CD14-positive monocyte (primary cell): ENCODE results near the gene ZBED4. TPM values are rescaled to one million over a fixed set of nuclear protein-coding genes. Genes with fewer than 3 reads are reported as not detected.

Experiments
- DNase-seq, 3 donors: peaks; one replicate each; pipeline ENCODE4 v3.0.0-alpha.2; 2011 to 2022
- H2AFZ ChIP-seq: 2 replicates; pipeline ENCODE4 v1.6.0; 2012; ENCODE audit warnings: mild to moderate bottlenecking, low read depth, low read length, inconsistent platforms; ENCODE audit not compliant: insufficient read depth, poor library complexity, severe bottlenecking
- H3K27ac ChIP-seq, 2 donors: 1 replicate in 1 of 2; 2 replicates in 1 of 2; pipeline ENCODE4 v1.5.1; 2012 to 2013; ENCODE audit warnings: low read length in 2 of 2, control low read depth in 1 of 2, inconsistent platforms in 1 of 2, low read depth in 1 of 2, mild to moderate bottlenecking in 1 of 2
- H3K27me3 ChIP-seq, 2 donors: one replicate each; pipeline versions ENCODE4 v1.6.0 to v1.6.1; 2011 to 2013; ENCODE audit warnings: low read length in 2 of 2; ENCODE audit not compliant: control insufficient read depth in 2 of 2, insufficient read depth in 2 of 2
- H3K36me3 ChIP-seq, 2 donors: replicated peaks in 1 of 2; 1 replicate in 1 of 2; 2 replicates in 1 of 2; pipeline versions ENCODE4 v1.5.1 to v1.6.1; 2012 to 2013; ENCODE audit warnings: low read length in 2 of 2, control low read depth in 1 of 2, inconsistent platforms in 1 of 2, mild to moderate bottlenecking in 1 of 2; ENCODE audit not compliant: insufficient read depth in 2 of 2, control insufficient read depth in 1 of 2
- H3K4me1 ChIP-seq, 2 donors: 1 replicate in 1 of 2; 2 replicates in 1 of 2; pipeline versions ENCODE4 v1.5.1 to v1.6.1; 2012 to 2013; ENCODE audit warnings: low read length in 2 of 2, control low read depth in 1 of 2, inconsistent platforms in 1 of 2, mild to moderate bottlenecking in 1 of 2, moderate library complexity in 1 of 2; ENCODE audit not compliant: insufficient read depth in 2 of 2, control insufficient read depth in 1 of 2
- H3K4me2 ChIP-seq: replicated peaks from 2 replicates; pipeline ENCODE3; 2012; ENCODE audit warnings: low read length, moderate library complexity, mild to moderate bottlenecking; ENCODE audit not compliant: poor library complexity, severe bottlenecking; ENCODE audit errors: extremely low read depth
- H3K4me3 ChIP-seq, 3 experiments: fragments of 200-600 bp in 1 of 3; sonication (generic) in 1 of 3; replicated peaks in 1 of 3; 1 replicate in 2 of 3; 2 replicates in 1 of 3; pipeline ENCODE4 v1.5.1; 2011 to 2013; ENCODE audit warnings: low read length in 3 of 3, mild to moderate bottlenecking in 3 of 3, control low read depth in 2 of 3, low read depth in 2 of 3, inconsistent platforms in 1 of 3, moderate library complexity in 1 of 3
- H3K79me2 ChIP-seq: 2 replicates; pipeline ENCODE4 v1.6.0; 2012; ENCODE audit warnings: mild to moderate bottlenecking, control low read depth, inconsistent platforms, low read length, moderate library complexity; ENCODE audit not compliant: insufficient read depth
- H3K9ac ChIP-seq: 2 replicates; pipeline ENCODE4 v1.6.0; 2017; ENCODE audit warnings: low read length, mild to moderate bottlenecking; ENCODE audit not compliant: insufficient read depth, poor library complexity, severe bottlenecking
- H3K9me3 ChIP-seq, 2 donors: replicated peaks in 1 of 2; 1 replicate in 1 of 2; 2 replicates in 1 of 2; pipeline versions ENCODE4 v1.5.1 to v1.6.1; 2012 to 2013; ENCODE audit warnings: low read length in 2 of 2, control low read depth in 1 of 2; ENCODE audit not compliant: control insufficient read depth in 1 of 2, insufficient read depth in 1 of 2
- H4K20me1 ChIP-seq: 2 replicates; pipeline ENCODE4 v1.6.0; 2012; ENCODE audit warnings: mild to moderate bottlenecking, low read length, control low read depth, moderate library complexity; ENCODE audit not compliant: insufficient read depth
- H3K27ac Mint-ChIP-seq, 7 donors: one replicate each; pipeline ENCODE4 v1.8.0; 2020; ENCODE audit warnings: mild to moderate bottlenecking in 7 of 7, mixed read lengths in 7 of 7, moderate library complexity in 6 of 7, inconsistent platforms in 2 of 7
- H3K27me3 Mint-ChIP-seq, 3 donors: one replicate each; pipeline ENCODE4 v1.8.0; 2021 to 2022; ENCODE audit warnings: low read depth in 3 of 3, mild to moderate bottlenecking in 3 of 3, mixed read lengths in 3 of 3, moderate library complexity in 3 of 3, inconsistent platforms in 1 of 3
- H3K36me3 Mint-ChIP-seq, 2 donors: one replicate each; pipeline ENCODE4 v1.8.0; 2020; ENCODE audit warnings: mixed read lengths in 2 of 2, inconsistent platforms in 1 of 2, mild to moderate bottlenecking in 1 of 2
- H3K4me1 Mint-ChIP-seq: one replicate; pipeline ENCODE4 v1.8.0; 2020; ENCODE audit warnings: mild to moderate bottlenecking, mixed read lengths
- H3K4me3 Mint-ChIP-seq, 2 donors: one replicate each; pipeline ENCODE4 v1.8.0; 2020; ENCODE audit warnings: mild to moderate bottlenecking in 2 of 2, mixed read lengths in 2 of 2, moderate library complexity in 1 of 2
- H3K9me3 Mint-ChIP-seq, 7 donors: one replicate each; pipeline ENCODE4 v1.8.0; 2020 to 2022; ENCODE audit warnings: mixed read lengths in 7 of 7, mild to moderate bottlenecking in 6 of 7, moderate library complexity in 6 of 7, inconsistent platforms in 2 of 7
- WGBS: methylation state at CpG from one replicate; pipeline ENCODE4 v1.1.5; 2013; ENCODE audit warnings: missing lambda C conversion rate; ENCODE audit not compliant: insufficient coverage; 5-methylcytosine and 5-hydroxymethylcytosine counted together
- intact Hi-C, 2 donors: fragments of 100-400 bp; cut with micrococcal nuclease; formaldehyde crosslinking; loops; one replicate each; pipeline versions ENCODE4 v1.15.0 to v1.15.1; 2023
- polyA plus RNA-seq, 3 donors: library from polyadenylated mRNA; depleted of rRNA in 1 of 3; unstranded in 2 of 3; stranded (reverse) in 1 of 3; fragments of 300-500 nt in 2 of 3; fragments of >200 nt in 1 of 3; fragmentation: Illumina TruSeq in 2 of 3; gene quantifications; 1 replicate in 2 of 3; 2 replicates in 1 of 3; pipeline ENCODE4 v1.2.3, GENCODE V29; 2012 to 2021
- TF ChIP-seq, protein P1 (sequence below): fragments of 200-600 bp; IDR thresholded peaks from one replicate; pipeline ENCODE4 v1.8.0; 2022; ENCODE audit warnings: antibody characterized with exemption, mild to moderate bottlenecking

Gene ZBED4
- polyA plus RNA-seq, 3 donors, result 3.8 to 8.2 (median 5.7) TPM

GRCh38 chr22:49815641-49816091 lies 38.0 kb upstream of the ZBED4 start:
- H3K27ac Mint-ChIP-seq, result peak overlapping the region in 2 of 7 donors; percentile 41 to 72
- no peak overlapping the region for H3K4me3 Mint-ChIP-seq
- Histone ChIP-seq H3K9ac (no peak overlapping the region), H3K27me3 (no peaks in the 10 kb centered on the region), H3K9me3 (no peaks in the 10 kb centered on the region), H2AFZ (no peak overlapping the region), H3K4me3 (no peak overlapping the region), H4K20me1 (peaks cover 99% of the 10 kb centered on the region), H3K4me1 (peaks cover 6 to 11% of the 10 kb centered on the region in 2 donors), H3K36me3 (peaks cover 44 to 77% of the 10 kb centered on the region in 2 donors), H3K79me2 (peaks cover 98% of the 10 kb centered on the region), H3K4me2 (no peak overlapping the region), H3K27ac (no peak overlapping the region)
- 87% methylated on average over 15 of the region's 15 CpGs for WGBS
- TF ChIP-seq, protein P1, sequence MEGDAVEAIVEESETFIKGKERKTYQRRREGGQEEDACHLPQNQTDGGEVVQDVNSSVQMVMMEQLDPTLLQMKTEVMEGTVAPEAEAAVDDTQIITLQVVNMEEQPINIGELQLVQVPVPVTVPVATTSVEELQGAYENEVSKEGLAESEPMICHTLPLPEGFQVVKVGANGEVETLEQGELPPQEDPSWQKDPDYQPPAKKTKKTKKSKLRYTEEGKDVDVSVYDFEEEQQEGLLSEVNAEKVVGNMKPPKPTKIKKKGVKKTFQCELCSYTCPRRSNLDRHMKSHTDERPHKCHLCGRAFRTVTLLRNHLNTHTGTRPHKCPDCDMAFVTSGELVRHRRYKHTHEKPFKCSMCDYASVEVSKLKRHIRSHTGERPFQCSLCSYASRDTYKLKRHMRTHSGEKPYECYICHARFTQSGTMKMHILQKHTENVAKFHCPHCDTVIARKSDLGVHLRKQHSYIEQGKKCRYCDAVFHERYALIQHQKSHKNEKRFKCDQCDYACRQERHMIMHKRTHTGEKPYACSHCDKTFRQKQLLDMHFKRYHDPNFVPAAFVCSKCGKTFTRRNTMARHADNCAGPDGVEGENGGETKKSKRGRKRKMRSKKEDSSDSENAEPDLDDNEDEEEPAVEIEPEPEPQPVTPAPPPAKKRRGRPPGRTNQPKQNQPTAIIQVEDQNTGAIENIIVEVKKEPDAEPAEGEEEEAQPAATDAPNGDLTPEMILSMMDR, result no peak
- peaks cover 23% of the 10 kb centered on the region for H3K4me1 Mint-ChIP-seq
- no peak for DNase-seq
- no peaks in the 10 kb centered on the region for H3K27me3 Mint-ChIP-seq
- H3K9me3 Mint-ChIP-seq, result no peaks in the 10 kb centered on the region
- H3K36me3 Mint-ChIP-seq, result peaks cover 51 to 76% of the 10 kb centered on the region in 2 donors
- intact Hi-C loops, result no loop called here

- Mint-ChIP-seq H3K27ac (peak overlapping the region in 2 of 7 donors; percentile 33 to 64), H3K36me3 (peaks cover 57 to 89% of the 10 kb centered on the region in 2 donors), H3K27me3 (no peaks in the 10 kb centered on the region), H3K4me3 (no peak overlapping the region), H3K9me3 (no peaks in the 10 kb centered on the region), H3K4me1 (peaks cover 8% of the 10 kb centered on the region)
- 100% methylated on average over 2 of the region's 3 CpGs for WGBS
- peaks cover 98% of the 10 kb centered on the region for H3K79me2 ChIP-seq
- H2AFZ ChIP-seq, result no peak overlapping the region
- H3K9me3 ChIP-seq, result no peaks in the 10 kb centered on the region
- H3K36me3 ChIP-seq, result peaks cover 58 to 94% of the 10 kb centered on the region in 2 donors
- no peak overlapping the region for H3K4me2 ChIP-seq
- H3K27me3 ChIP-seq, result no peaks in the 10 kb centered on the region
- no peak overlapping the region for H3K9ac ChIP-seq
- no peak for DNase-seq
- H3K27ac ChIP-seq, result peak overlapping the region in 1 of 2 donors; percentile 17
- peaks cover 99% of the 10 kb centered on the region for H4K20me1 ChIP-seq
- H3K4me3 ChIP-seq, result no peak overlapping the region
- H3K4me1 ChIP-seq, result no peaks in the 10 kb centered on the region
- TF ChIP-seq, protein P1, result no peak
- intact Hi-C loops, result no loop called here
Observed at GRCh38 chr22:49817359-49817758, 36.3 kb upstream of the ZBED4 start.
